RWPE2 (cell line): ENCODE results near the gene DGLUCY.

Experiments used
- ATAC-seq: fragments of 200-7000 bp; cut with Tn5 transposase; 3 replicates; pipeline ENCODE4 v1.9.1; 2021; ENCODE audit warnings: low read depth
- DNase-seq: peaks from one replicate; pipeline ENCODE4 v3.0.0-alpha.2; 2020; ENCODE audit warnings: low spot score
- H3K27ac ChIP-seq: fragments of 450-650 bp; 2 replicates; pipeline ENCODE4 v1.5.1; 2017; ENCODE audit warnings: mild to moderate bottlenecking; ENCODE audit not compliant: poor library complexity, severe bottlenecking
- H3K27me3 ChIP-seq: fragments of 250-450 bp; sonication (Bioruptor Pico); 2 replicates; pipeline ENCODE4 v1.5.1; 2021; ENCODE audit warnings: mild to moderate bottlenecking, moderate library complexity; ENCODE audit not compliant: insufficient read depth, poor library complexity, severe bottlenecking
- H3K36me3 ChIP-seq: fragments of 250-450 bp; sonication (Bioruptor Pico); 2 replicates; pipeline ENCODE4 v1.5.1; 2020; ENCODE audit warnings: low read depth, mild to moderate bottlenecking, moderate library complexity
- H3K4me1 ChIP-seq: fragments of 250-450 bp; sonication (Bioruptor Pico); 2 replicates; pipeline ENCODE4 v1.5.1; 2021; ENCODE audit warnings: mild to moderate bottlenecking, moderate library complexity; ENCODE audit not compliant: insufficient read depth, poor library complexity, severe bottlenecking
- H3K4me3 ChIP-seq: fragments of 250-450 bp; sonication (Bioruptor Pico); 2 replicates; pipeline ENCODE4 v1.5.1; 2021; ENCODE audit warnings: mild to moderate bottlenecking, moderate library complexity; ENCODE audit not compliant: severe bottlenecking
- H3K9me3 ChIP-seq: fragments of 250-450 bp; sonication (Bioruptor Pico); 2 replicates; pipeline ENCODE4 v1.5.1; 2021; ENCODE audit warnings: mild to moderate bottlenecking, moderate library complexity; ENCODE audit not compliant: severe bottlenecking
- CTCF ChIP-seq: fragments of 450-650 bp; IDR thresholded peaks from one replicate; pipeline ENCODE4 v1.5.1; 2017; ENCODE audit warnings: mild to moderate bottlenecking, moderate library complexity; ENCODE audit not compliant: poor library complexity, severe bottlenecking

Gene DGLUCY

GRCh38 chr14:91142214-91142668 lies 28.4 kb downstream of the DGLUCY start:
- no peaks in the 10 kb centered on the region for H3K4me1 ChIP-seq
- DNase-seq = no peak

GRCh38 chr14:91143862-91144261 lies 30.0 kb downstream of the DGLUCY start:
- H3K27me3 ChIP-seq = no peaks in the 10 kb centered on the region
- H3K4me3 ChIP-seq = no peak overlapping the region
- H3K36me3 ChIP-seq = peaks cover 11% of the 10 kb centered on the region
- DNase-seq (no peak), ATAC-seq (no peak)
- no peak overlapping the region for H3K27ac ChIP-seq
- no peaks in the 10 kb centered on the region for H3K9me3 ChIP-seq
- no peaks in the 10 kb centered on the region for H3K4me1 ChIP-seq
- no peak for TF ChIP-seq CTCF

More at GRCh38 chr14:91142214-91142668, 28.4 kb downstream of the DGLUCY start:
- H3K36me3 ChIP-seq = peaks cover 5% of the 10 kb centered on the region
- H3K27me3 ChIP-seq = no peaks in the 10 kb centered on the region
- no peak for TF ChIP-seq CTCF
- no peak overlapping the region for H3K27ac ChIP-seq
- no peaks in the 10 kb centered on the region for H3K9me3 ChIP-seq
- ATAC-seq = no peak
- no peak overlapping the region for H3K4me3 ChIP-seq

- H3K27me3 ChIP-seq = no peaks in the 10 kb centered on the region
- no peaks in the 10 kb centered on the region for H3K9me3 ChIP-seq
- H3K4me1 ChIP-seq = peaks cover 3% of the 10 kb centered on the region
- H3K36me3 ChIP-seq = peaks cover 11% of the 10 kb centered on the region
- H3K4me3 ChIP-seq = no peak overlapping the region
- ATAC-seq (no peak), DNase-seq (no peak)
- TF ChIP-seq CTCF = no peak
- H3K27ac ChIP-seq = no peak overlapping the region
Measured at GRCh38 chr14:91144425-91145145, 30.7 kb downstream of the DGLUCY start.

- Histone ChIP-seq H3K36me3 (peaks cover 11% of the 10 kb centered on the region), H3K9me3 (no peaks in the 10 kb centered on the region), H3K27me3 (no peaks in the 10 kb centered on the region), H3K27ac (no peak overlapping the region), H3K4me3 (no peak overlapping the region), H3K4me1 (peaks cover 6% of the 10 kb centered on the region)
- no peak for TF ChIP-seq CTCF
- ATAC-seq (no peak), DNase-seq (no peak)
Measured at GRCh38 chr14:91145391-91146160, 31.7 kb downstream of the DGLUCY start.
